Measurements from ENCODE around the gene STK10.

Gene STK10

DNA sequence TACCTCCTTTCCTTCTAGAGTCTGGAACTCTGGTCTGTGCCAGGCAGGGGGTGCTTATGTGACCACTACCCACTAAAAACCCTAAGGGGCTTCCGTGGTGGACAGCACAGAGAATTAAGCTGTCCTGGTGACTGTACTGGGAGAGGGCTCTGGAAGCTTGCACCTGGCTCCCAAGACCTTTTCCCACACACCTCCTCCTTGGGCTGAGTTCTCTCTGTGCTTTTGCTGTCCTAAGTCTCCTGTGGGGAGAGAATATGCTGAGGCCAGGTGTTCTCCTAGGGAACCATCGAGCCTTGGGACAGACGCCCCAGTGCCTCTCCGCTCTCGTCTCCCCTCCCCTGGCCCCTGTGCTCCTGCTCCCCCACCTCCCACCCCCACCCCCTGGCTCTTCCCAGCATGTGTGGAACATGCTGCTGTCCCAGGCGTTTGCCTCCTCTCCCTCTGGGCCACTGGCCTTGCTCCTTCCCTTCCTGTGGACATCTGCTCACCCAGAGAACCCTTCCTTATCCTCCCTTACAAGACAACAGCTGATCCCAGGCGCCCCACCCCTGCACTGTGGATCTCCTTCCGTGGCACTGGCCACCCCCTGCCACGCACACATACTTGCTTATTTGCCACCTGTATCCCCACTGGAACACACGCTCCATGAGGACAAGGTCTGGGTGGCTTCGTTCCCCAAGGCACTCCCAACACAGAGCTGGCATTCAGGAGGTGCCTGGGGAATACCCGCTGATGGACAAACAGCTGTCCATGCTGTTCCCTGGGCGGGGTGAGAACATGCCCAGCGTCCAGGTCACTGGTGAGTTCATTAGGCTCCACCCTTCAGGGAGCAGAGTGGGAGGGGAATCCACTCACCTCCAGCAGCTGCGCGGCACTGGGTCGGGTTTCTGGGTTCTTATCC, 83.0 kb downstream of the STK10 start:
- no peak for DNase-seq

GRCh38 chr5:172104021-172104420, 84.0 kb downstream of the STK10 start:
- DNase-seq, result no peak

GRCh38 chr5:172102913-172103626, 85.0 kb downstream of the STK10 start:
- no peak for DNase-seq

DNA sequence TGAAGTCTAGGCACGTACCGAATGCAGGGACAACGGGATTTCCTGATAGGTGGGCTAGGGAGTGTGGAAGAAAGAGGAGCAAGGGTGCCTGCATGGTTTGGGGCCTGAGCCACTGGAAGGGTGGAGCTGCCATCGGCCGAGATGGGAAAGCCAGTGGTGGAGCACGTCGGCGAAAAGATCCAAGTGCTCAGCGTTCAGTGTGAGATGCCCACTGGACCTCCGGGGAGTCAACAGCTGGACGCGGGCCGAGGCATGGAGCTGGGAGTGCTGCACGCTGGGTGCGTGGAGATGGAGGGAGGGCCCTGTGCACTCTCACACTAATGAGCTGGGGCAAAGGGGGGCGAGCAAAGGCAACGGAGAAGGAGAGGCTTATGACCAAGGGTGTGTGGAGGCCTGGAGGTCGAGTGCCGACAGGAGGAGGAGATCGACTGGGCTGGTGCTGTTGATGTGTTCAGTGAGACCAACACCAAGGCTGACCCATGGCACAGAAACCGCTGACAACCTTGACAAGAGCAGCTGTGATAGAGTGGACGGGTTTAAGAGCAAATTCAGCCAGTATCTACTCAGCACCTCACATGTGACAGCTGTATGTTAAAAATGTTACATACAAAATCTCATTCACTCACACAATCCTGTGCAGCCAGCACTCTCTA, 85.7 kb downstream of the STK10 start:
- DNase-seq, result no peak

DNA sequence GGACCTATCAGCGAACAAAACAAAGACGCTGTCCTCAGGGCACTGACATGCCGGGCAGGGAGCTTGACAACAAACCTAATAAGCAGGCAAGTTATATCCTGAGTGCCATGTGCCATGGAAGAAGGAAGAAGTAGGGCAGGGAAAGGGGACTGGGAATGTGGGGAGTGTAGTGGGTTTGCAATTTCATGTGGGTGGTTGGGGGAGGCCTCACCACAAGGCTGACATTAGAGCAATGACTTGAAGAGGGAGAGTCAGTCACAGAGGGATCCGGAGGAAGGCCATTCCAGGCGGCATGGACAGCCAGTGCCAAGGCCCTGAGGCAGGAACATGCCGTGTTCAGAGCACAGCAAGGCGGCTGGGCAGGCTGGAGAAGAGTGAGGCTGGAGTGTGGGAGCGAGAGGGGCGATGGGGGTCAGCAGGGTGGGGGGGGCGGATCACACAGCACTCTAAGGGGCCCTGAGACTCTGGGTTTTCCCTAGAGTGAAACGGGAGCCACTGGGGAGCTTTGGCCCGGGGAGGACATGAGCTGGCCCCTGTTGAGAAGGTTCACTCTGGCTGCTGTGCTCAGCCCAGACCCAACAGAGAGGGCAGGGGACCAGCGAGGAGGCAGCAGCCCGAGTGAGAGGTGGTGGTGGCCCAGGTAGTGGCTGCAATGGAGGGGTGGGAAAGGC, 86.3 kb downstream of the STK10 start:
- no peak for DNase-seq

GRCh38 chr5:172098883-172099282, 89.1 kb downstream of the STK10 start:
- no peak for DNase-seq

GRCh38 chr5:172098046-172098445, 90.0 kb downstream of the STK10 start:
- DNase-seq, result no peak

GRCh38 chr5:172097356-172097755, 90.7 kb downstream of the STK10 start:
- no peak for DNase-seq

- DNase-seq, result no peak
Measured at GRCh38 chr5:172096207-172096940, 91.7 kb downstream of the STK10 start.

DNA sequence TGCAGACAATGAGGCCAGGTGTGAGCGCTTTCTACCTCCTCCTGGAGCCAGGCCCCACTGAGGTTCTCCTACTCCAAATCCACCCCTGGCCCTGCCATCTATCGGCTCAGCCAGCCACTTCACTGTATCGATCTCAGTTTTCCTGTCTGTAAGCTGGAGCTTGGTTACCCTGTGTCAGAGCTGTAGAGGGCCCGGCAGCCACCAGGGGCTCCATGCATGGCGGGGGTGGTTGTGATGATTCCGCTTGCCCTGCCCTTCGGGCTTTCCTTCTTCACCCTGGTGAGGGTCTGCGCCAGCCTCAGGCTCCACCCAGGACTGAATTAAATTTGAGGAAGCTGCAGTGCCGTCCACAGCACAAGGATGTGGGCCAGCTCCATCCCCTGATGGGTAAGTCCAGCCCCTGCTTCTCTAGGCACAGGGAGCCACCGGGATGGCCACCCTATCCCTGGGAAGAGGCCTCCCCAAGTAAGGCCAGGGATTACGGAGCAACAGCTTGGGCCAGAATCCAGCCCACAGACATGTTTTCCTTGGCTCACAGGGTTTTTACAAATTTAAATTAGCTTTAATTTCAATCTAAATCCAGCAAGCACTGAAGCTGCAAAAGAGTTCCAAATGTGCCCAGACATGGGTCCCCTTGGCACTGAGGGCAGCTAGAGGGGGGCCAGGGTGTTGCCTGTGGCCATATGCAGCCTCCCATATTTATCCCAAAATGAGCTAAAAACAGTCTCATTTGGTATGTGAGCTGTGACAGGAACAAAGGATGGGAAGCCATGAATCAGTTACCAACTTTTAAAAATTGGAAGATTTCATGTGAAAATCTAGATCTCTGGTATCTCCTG, 92.4 kb downstream of the STK10 start:
- no peak for DNase-seq

GRCh38 chr5:172093965-172094364, 94.1 kb downstream of the STK10 start:
- DNase-seq, result no peak

- no peak for DNase-seq
Measured at GRCh38 chr5:172093559-172093958, 94.5 kb downstream of the STK10 start.

GRCh38 chr5:172091956-172092732, 95.9 kb downstream of the STK10 start:
- no peak for DNase-seq

DNA sequence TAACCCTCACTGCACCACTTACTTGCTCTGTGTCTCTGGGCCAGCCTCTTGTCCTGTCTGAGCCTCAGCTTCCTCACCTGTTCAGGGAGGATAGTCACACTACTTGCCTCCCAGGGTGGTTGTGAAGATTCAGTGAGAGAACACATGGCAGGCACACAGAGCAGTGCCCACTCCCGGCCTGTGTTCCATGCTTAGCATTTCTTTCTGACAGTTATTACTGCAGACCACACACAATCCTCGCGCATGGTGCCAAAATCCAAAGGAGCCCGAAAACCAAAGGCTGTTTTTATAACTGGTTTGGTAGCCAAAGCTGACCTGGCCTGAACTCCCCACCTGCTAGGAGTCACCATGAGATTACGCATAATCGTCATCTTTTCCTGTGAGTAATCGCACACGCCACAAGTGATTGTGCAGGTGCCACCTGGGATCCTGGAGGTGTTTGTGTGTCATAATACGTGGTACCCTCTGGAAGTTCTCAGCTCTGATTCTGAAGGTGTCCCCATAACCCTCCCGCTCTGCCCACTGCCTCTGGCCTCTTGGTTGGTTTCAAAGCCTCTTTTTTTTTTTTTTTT, 97.0 kb downstream of the STK10 start:
- DNase-seq, result no peak

- no peak for DNase-seq
Measured at GRCh38 chr5:172089298-172090117, 98.5 kb downstream of the STK10 start.

- DNase-seq, result no peak
Measured at GRCh38 chr5:172088801-172089200, 99.2 kb downstream of the STK10 start.

DNA sequence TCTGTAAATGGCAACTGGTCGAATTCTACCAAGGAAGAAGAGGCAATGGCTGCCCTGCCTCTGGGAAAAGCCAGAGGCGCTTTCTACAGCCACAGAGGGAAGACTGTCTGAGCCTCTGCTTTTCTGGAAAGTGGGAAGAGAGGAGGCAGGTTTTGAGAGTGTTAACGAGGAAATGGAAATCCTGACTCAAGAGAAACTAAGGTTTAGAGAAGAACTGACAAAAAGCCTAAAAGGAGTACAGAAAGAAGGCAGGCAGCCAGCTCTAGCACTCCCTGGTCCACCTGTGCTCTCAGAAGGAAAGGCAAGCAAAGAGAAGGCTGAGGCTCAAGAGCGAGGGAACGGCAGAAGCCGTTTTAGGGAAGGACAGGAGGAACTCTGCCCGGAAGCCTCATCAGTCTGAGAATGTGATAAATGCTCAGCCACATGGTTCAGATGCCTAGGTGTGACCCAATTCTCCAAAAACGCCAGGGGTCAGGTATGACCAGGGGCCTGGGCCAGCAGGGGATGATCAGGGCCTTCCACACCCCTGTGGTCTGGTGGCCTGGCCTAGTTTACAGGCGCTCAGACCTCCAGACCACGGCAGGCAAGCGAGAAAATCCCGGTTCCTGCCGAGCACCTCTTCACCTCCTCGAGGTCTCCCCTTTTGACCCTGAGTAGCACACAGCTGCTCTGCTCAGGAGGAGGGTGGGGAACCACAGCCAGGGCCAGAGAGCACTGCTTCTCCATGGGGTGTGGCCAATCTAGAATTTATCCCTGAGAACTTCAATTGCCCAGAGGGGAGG, 101.6 kb downstream of the STK10 start:
- DNase-seq, result no peak

DNA sequence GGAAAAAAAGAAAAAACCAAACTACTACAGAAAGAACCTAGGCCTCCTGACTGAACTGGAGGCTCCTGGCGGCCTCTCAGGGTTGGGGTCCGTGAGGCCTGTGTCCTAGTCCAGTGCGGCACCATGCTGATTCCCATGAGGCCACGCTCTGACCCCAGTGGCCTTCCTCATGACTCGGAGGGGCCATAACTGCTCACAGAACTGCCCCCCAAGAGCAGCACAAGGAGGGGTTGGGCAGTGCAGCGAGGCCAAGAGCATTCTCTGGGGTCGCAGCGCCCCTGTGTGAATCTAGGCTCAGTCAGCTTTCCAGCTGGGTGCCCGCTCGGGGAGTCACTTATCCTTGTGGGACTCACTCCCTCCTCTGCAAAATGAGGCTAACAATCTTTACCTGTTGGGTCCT, 102.3 kb downstream of the STK10 start:
- DNase-seq, result no peak

All from activated gamma-delta T cell (primary cell).